NCI-H446 treated with DMSO at 0.1 percent for 48 hours (cell line): ENCODE results near the gene CYB561D2.

Experiments
- DNase-seq: peaks from one replicate; lab custom pipeline; 2025; lab: John Stamatoyannopoulos, UW

Gene CYB561D2

GRCh38 chr3:50323614-50324199 lies 27.0 kb upstream of the CYB561D2 start:
- DNase-seq: no peak

GRCh38 chr3:50324351-50325112 lies 26.1 kb upstream of the CYB561D2 start:
- DNase-seq: no peak

GRCh38 chr3:50325113-50325480 lies 25.6 kb upstream of the CYB561D2 start:
- no peak for DNase-seq

GRCh38 chr3:50325497-50326181 lies 25.0 kb upstream of the CYB561D2 start:
- DNase-seq: no peak

- no peak for DNase-seq
Observed at GRCh38 chr3:50326182-50326541, 24.5 kb upstream of the CYB561D2 start.

- no peak for DNase-seq
Observed at GRCh38 chr3:50327129-50327528, 23.5 kb upstream of the CYB561D2 start.

- DNase-seq: peak; percentile 76
Observed at GRCh38 chr3:50327943-50328691, 22.5 kb upstream of the CYB561D2 start, which contains the start of gene TUSC2. TUSC2 (minus strand) TSS chr3:50328223; CDS start chr3:50328099, 124 bp downstream.

GRCh38 chr3:50330330-50330729 lies 20.3 kb upstream of the CYB561D2 start:
- DNase-seq: no peak

- no peak for DNase-seq
Observed at GRCh38 chr3:50331364-50331907, 19.2 kb upstream of the CYB561D2 start.

GRCh38 chr3:50333744-50334328 lies 16.8 kb upstream of the CYB561D2 start:
- DNase-seq: no peak

GRCh38 chr3:50334339-50335075 lies 16.2 kb upstream of the CYB561D2 start:
- no peak for DNase-seq

GRCh38 chr3:50336452-50337174 lies 14.0 kb upstream of the CYB561D2 start:
- no peak for DNase-seq

- peak; percentile 94 for DNase-seq
Observed at GRCh38 chr3:50337175-50337861, 13.3 kb upstream of the CYB561D2 start.

- DNase-seq: no peak
Observed at GRCh38 chr3:50338965-50339364, 11.7 kb upstream of the CYB561D2 start.

GRCh38 chr3:50339485-50340146 lies 11.0 kb upstream of the CYB561D2 start:
- DNase-seq: no peak

- no peak for DNase-seq
Observed at GRCh38 chr3:50340147-50340447, 10.6 kb upstream of the CYB561D2 start.

GRCh38 chr3:50340448-50341329 lies 10.0 kb upstream of the CYB561D2 start, which contains the start of gene RASSF1:
RASSF1 (minus strand) TSS chr3:50340836; CDS start chr3:50340805, 31 bp downstream.
- no peak for DNase-seq

GRCh38 chr3:50341537-50341936 lies 9.1 kb upstream of the CYB561D2 start:
- no peak for DNase-seq
